Kidney capillary endothelial cell (primary cell): ENCODE measurements around the gene MOV10L1.

Source experiments
- DNase-seq: peaks from one replicate; pipeline ENCODE4 v3.0.0-alpha.2; 2018; ENCODE audit warnings: low spot score

MOV10L1 gene

GRCh38 chr22:50189849-50190181, 100.0 kb downstream of the MOV10L1 start:
- no peak for DNase-seq

GRCh38 chr22:50190182-50190940, 100.6 kb downstream of the MOV10L1 start:
- DNase-seq: peak; percentile 66

- peak; percentile 72 for DNase-seq
Measured at GRCh38 chr22:50190941-50191741, 101.3 kb downstream of the MOV10L1 start.

- no peak for DNase-seq
Measured at GRCh38 chr22:50192436-50193204, 102.8 kb downstream of the MOV10L1 start.

GRCh38 chr22:50193621-50194020, 103.8 kb downstream of the MOV10L1 start:
- DNase-seq: no peak

GRCh38 chr22:50194037-50194805, 104.4 kb downstream of the MOV10L1 start:
- DNase-seq: no peak

- DNase-seq: no peak
Measured at GRCh38 chr22:50196256-50196655, 106.5 kb downstream of the MOV10L1 start.

GRCh38 chr22:50197000-50197800, 107.4 kb downstream of the MOV10L1 start:
- DNase-seq: no peak

- no peak for DNase-seq
Measured at GRCh38 chr22:50197856-50198623, 108.2 kb downstream of the MOV10L1 start.

GRCh38 chr22:50198624-50199017, 108.8 kb downstream of the MOV10L1 start:
- no peak for DNase-seq

GRCh38 chr22:50199251-50199721, 109.5 kb downstream of the MOV10L1 start:
- DNase-seq: no peak

GRCh38 chr22:50199829-50200460, 110.1 kb downstream of the MOV10L1 start:
- no peak for DNase-seq

- peak; percentile 68 for DNase-seq
Measured at GRCh38 chr22:50200461-50201190, 110.8 kb downstream of the MOV10L1 start, which contains the start of gene SELENOO. Gene SELENOO, plus strand, starts transcription at chr22:50201011. Its CDS starts 26 bp downstream, at chr22:50201037.

- no peak for DNase-seq
Measured at GRCh38 chr22:50201191-50202129, 111.7 kb downstream of the MOV10L1 start.

GRCh38 chr22:50202130-50202666, 112.4 kb downstream of the MOV10L1 start:
- no peak for DNase-seq

- no peak for DNase-seq
Measured at GRCh38 chr22:50203288-50203687, 113.5 kb downstream of the MOV10L1 start.

GRCh38 chr22:50204571-50204970, 114.8 kb downstream of the MOV10L1 start:
- no peak for DNase-seq
